Ishikawa (cell line): ENCODE measurements around the gene TERT.

Source experiments
- CEBPB ChIP-seq: IDR thresholded peaks from 2 replicates; pipeline ENCODE4 v1.6.1; 2012
- CREB1 ChIP-seq: IDR thresholded peaks from 2 replicates; pipeline ENCODE4 v1.6.1; 2012; ENCODE audit warnings: low read depth
- EGR1 ChIP-seq: IDR thresholded peaks from 2 replicates; pipeline ENCODE4 v1.6.1; 2012
- EP300 ChIP-seq: IDR thresholded peaks from 2 replicates; pipeline ENCODE4 v1.6.1; 2012; ENCODE audit warnings: borderline replicate concordance
- FOXM1 ChIP-seq: IDR thresholded peaks from 2 replicates; pipeline ENCODE4 v1.6.1; 2012; ENCODE audit warnings: low read depth, borderline replicate concordance
- NFIC ChIP-seq: IDR thresholded peaks from 2 replicates; pipeline ENCODE4 v1.6.1; 2012
- RAD21 ChIP-seq: IDR thresholded peaks from 2 replicates; pipeline ENCODE4 v1.6.1; 2012; ENCODE audit warnings: low read depth
- TAF1 ChIP-seq: IDR thresholded peaks from 2 replicates; pipeline ENCODE4 v1.6.1; 2012; ENCODE audit warnings: low read depth, mild to moderate bottlenecking
- TCF12 ChIP-seq: IDR thresholded peaks from 2 replicates; pipeline ENCODE4 v1.6.1; 2012; ENCODE audit warnings: low read depth
- TEAD4 ChIP-seq: IDR thresholded peaks from 2 replicates; pipeline ENCODE4 v1.6.1; 2012
- YY1 ChIP-seq: IDR thresholded peaks from 2 replicates; pipeline ENCODE4 v1.6.1; 2012; ENCODE audit warnings: low read depth
- ZBTB7A ChIP-seq: IDR thresholded peaks from 2 replicates; pipeline ENCODE4 v1.6.1; 2012; ENCODE audit warnings: low read depth
- TF ChIP-seq, protein P1 (sequence below): IDR thresholded peaks from 2 replicates; pipeline ENCODE4 v1.6.1; 2012
- TF ChIP-seq, protein P2 (sequence below): IDR thresholded peaks from 2 replicates; pipeline ENCODE4 v1.6.1; 2012
- TF ChIP-seq, protein P3 (sequence below): IDR thresholded peaks from 2 replicates; pipeline ENCODE4 v1.6.1; 2012; ENCODE audit warnings: low read depth, mild to moderate bottlenecking

TERT gene

DNA sequence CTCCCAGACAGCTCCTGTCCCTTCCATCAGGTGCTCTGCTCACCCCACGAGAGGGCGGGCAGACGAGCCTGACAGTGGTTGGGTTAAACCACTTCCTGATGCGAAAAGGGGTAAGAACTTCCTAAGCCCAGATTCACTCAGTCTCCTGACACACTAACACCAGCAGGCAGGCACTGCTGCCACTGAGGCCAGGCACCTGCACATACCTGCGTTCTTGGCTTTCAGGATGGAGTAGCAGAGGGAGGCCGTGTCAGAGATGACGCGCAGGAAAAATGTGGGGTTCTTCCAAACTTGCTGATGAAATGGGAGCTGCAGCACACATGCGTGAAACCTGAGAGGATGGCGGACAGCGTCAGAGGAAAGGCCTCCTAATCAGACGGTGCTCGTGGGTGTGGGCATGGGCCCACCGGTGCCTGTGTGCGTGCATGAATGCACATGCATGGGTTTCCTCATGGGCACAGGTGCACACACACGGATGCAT lies 39.7 kb downstream of the TERT start:
- TF ChIP-seq, protein P1, sequence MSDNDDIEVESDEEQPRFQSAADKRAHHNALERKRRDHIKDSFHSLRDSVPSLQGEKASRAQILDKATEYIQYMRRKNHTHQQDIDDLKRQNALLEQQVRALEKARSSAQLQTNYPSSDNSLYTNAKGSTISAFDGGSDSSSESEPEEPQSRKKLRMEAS: no peak
- TF ChIP-seq EGR1: no peak

DNA sequence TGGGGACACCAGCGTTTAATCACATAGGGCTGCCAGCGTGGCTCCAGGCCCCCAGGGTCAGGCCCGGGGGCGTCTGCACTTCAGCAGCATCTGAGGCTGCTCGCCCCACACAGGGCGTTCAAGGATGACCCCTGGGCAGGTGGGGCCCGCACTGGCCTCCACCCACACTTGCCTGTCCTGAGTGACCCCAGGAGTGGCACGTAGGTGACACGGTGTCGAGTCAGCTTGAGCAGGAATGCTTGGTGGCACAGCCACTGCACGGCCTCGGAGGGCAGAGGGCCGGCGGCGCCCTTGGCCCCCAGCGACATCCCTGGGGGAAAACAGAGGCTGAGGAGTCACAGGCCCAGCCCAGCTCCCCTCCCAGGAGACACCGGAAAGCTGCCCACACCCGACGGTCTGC lies 40.7 kb downstream of the TERT start:
- TF ChIP-seq TEAD4: no peak
- TF ChIP-seq, protein P2, sequence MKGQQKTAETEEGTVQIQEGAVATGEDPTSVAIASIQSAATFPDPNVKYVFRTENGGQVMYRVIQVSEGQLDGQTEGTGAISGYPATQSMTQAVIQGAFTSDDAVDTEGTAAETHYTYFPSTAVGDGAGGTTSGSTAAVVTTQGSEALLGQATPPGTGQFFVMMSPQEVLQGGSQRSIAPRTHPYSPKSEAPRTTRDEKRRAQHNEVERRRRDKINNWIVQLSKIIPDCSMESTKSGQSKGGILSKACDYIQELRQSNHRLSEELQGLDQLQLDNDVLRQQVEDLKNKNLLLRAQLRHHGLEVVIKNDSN: no peak
- TF ChIP-seq RAD21: no peak
- no peak for TF ChIP-seq CEBPB
- TF ChIP-seq EGR1: no peak
- TF ChIP-seq, protein P3, sequence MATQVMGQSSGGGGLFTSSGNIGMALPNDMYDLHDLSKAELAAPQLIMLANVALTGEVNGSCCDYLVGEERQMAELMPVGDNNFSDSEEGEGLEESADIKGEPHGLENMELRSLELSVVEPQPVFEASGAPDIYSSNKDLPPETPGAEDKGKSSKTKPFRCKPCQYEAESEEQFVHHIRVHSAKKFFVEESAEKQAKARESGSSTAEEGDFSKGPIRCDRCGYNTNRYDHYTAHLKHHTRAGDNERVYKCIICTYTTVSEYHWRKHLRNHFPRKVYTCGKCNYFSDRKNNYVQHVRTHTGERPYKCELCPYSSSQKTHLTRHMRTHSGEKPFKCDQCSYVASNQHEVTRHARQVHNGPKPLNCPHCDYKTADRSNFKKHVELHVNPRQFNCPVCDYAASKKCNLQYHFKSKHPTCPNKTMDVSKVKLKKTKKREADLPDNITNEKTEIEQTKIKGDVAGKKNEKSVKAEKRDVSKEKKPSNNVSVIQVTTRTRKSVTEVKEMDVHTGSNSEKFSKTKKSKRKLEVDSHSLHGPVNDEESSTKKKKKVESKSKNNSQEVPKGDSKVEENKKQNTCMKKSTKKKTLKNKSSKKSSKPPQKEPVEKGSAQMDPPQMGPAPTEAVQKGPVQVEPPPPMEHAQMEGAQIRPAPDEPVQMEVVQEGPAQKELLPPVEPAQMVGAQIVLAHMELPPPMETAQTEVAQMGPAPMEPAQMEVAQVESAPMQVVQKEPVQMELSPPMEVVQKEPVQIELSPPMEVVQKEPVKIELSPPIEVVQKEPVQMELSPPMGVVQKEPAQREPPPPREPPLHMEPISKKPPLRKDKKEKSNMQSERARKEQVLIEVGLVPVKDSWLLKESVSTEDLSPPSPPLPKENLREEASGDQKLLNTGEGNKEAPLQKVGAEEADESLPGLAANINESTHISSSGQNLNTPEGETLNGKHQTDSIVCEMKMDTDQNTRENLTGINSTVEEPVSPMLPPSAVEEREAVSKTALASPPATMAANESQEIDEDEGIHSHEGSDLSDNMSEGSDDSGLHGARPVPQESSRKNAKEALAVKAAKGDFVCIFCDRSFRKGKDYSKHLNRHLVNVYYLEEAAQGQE: no peak
- TF ChIP-seq ZBTB7A: no peak

DNA sequence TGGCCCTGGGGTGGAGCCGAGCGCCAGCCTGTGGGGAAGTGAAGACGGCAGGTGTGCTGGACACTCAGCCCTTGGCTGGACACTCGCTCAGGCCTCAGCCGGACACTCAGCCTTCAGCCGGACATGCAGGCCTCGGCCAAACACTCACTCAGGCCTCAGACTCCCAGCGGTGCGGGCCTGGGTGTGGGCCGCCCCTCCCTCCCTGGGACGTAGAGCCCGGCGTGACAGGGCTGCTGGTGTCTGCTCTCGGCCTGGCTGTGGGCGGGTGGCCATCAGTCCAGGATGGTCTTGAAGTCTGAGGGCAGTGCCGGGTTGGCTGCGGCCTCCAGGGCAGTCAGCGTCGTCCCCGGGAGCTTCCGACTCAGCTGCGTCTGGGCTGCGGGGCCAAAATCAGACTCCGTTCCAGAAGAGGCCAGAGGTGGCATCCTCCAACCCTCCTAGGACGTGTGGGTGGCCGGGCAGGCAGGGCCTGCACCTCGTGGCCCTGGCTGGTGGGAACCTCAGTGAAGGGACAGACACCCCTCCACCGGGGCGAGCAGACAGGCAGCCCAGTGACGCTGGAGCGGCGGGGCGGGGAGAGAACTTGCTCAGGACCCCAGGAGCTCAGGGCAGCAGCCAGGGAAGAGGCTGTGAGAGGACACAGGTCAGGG lies 41.3 kb downstream of the TERT start:
- no peak for TF ChIP-seq RAD21
- TF ChIP-seq NFIC: no peak
- TF ChIP-seq, protein P3: no peak
- TF ChIP-seq ZBTB7A: no peak
- no peak for TF ChIP-seq EGR1
- no peak for TF ChIP-seq YY1
- TF ChIP-seq, protein P1: no peak
- no peak for TF ChIP-seq TCF12
- no peak for TF ChIP-seq TEAD4
- TF ChIP-seq CREB1: no peak
- no peak for TF ChIP-seq CEBPB
- TF ChIP-seq EP300: no peak
- no peak for TF ChIP-seq TAF1
- TF ChIP-seq FOXM1: no peak
- TF ChIP-seq, protein P2: no peak

DNA sequence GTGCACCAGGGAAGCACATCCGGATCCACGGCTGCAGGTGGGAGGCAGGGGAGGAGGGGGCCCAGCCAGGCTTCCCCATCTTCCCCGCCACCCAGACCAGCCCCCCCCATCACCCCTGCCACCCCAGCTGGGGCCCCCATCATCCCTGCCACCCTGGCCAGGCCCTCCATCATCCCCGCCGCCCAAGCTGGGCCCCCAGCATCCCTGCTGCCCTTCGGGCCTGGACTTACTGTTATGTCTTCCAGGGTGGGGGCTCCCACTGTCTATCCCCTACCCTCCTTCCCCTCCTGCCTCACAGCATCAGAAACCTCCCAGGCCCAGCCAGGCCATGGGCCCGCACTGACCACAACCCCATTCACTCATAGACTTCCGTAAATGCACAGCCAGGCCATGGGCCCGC lies 42.2 kb downstream of the TERT start:
- TF ChIP-seq EP300 (no peak), CEBPB (no peak), ZBTB7A (no peak)

DNA sequence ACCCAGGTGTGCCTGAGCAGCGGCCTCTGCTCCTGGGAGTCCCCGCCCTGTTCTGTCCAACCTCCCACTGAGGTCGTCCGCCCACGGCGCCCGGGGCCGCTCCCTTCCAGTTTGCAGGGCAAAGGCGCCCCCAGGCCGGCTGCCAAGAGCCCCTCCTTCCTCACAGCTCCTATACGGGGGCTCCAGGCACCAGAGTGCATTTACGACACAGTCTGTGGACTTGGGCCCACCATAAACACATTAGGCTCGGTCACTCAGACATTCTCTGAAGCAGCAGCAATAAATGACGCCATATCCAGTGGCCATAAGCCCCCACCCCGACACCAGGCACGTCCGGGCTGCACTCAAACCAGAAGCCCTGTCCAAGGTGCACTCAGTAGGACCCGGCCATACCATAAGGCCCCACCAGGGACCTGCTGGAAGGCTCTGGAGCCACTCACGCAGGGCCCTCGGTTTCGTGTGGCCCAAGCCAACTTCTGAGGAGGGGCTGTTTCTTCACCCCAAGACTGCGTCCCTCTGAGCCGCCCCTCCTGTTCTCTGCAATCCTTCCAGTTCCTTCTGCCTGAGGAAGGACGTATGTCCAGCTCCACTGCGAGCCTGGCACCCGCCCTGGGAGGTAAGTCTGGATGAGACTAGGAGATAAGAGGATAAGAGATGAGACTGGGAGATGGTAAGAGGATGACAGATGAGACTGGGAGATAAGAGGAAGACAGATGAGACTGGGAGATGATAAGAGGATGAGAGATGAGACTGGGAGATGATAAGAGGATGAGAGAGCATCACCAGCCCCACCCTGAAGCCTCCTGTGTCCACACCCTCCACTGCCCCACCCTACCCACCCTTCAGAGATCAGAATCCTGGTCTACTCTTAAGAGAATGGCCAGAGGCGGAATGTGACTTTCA lies 42.9 kb downstream of the TERT start:
- TF ChIP-seq TAF1: no peak
- TF ChIP-seq, protein P3: peak; percentile 44
